Measurements from ENCODE around the gene PXMP4.

- no peak for TF ChIP-seq CTCF (IDR thresholded peaks at IDR 0.05)
- TF ChIP-seq EZH2 (IDR thresholded peaks at IDR 0.05), result no peak
- no peak for TF ChIP-seq EZH2phosphoT487 (IDR thresholded peaks at IDR 0.05)
These were observed 30.6 kb downstream of the PXMP4 start for GRCh38 chr20:33689493-33689892.

All from neural progenitor cell (in vitro differentiated cells).